SK-N-SH (cell line): Measurements from ENCODE around the gene EBF3.

ENCODE experiments used
- POLR2AphosphoS5 ChIP-seq: IDR thresholded peaks from 2 replicates; pipeline ENCODE4 v1.6.1; 2012; ENCODE audit warnings: low read depth, low read length
- SMC3 ChIP-seq: IDR thresholded peaks from 2 replicates; pipeline ENCODE4 v1.6.1; 2012; ENCODE audit warnings: low read depth, low read length, improper control_type of control experiment
- TF ChIP-seq, protein P1 (sequence below): fragments of 200-600 bp; sonication (generic); IDR thresholded peaks from 2 replicates; pipeline ENCODE4 v1.6.1; 2017; ENCODE audit warnings: antibody characterized with exemption, mild to moderate bottlenecking, moderate library complexity

DNA sequence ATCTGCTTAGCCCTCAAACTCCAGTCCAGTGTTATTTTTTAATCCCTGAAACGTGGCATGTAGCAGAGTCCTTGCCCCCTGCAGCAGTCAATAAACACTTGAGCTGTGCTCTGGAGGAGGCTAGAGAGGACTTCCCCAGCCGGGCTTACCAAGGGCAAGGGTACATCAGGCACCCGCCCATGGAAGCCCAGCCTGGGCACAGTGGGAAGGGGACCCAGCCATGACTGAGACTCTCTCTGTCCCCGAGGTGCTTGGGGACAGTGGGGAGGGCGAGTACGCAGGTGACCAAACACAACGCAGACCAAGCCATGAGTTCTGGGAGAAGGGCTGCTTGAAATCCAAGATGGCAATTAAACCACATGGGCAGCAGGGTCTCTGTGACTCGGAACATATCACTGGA, 45.2 kb downstream of the EBF3 start:
- TF ChIP-seq, protein P1, sequence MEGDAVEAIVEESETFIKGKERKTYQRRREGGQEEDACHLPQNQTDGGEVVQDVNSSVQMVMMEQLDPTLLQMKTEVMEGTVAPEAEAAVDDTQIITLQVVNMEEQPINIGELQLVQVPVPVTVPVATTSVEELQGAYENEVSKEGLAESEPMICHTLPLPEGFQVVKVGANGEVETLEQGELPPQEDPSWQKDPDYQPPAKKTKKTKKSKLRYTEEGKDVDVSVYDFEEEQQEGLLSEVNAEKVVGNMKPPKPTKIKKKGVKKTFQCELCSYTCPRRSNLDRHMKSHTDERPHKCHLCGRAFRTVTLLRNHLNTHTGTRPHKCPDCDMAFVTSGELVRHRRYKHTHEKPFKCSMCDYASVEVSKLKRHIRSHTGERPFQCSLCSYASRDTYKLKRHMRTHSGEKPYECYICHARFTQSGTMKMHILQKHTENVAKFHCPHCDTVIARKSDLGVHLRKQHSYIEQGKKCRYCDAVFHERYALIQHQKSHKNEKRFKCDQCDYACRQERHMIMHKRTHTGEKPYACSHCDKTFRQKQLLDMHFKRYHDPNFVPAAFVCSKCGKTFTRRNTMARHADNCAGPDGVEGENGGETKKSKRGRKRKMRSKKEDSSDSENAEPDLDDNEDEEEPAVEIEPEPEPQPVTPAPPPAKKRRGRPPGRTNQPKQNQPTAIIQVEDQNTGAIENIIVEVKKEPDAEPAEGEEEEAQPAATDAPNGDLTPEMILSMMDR, result no peak
- TF ChIP-seq POLR2AphosphoS5 (no peak), SMC3 (no peak)
